IMR-90 (cell line): Measurements from ENCODE around the gene LAMC3.

Experiments used
- CHD1 ChIP-seq: IDR thresholded peaks from 2 replicates; pipeline ENCODE4 v1.6.1; 2012; ENCODE audit warnings: low read depth, low read length, improper control_type of control experiment
- CTCF ChIP-seq: conservative IDR thresholded peaks from 2 replicates; pipeline ENCODE4 v1.5.1; 2012; ENCODE audit warnings: mild to moderate bottlenecking, low read depth, low read length, improper control_type of control experiment
- FOS ChIP-seq: fragments of 150-350 bp; IDR thresholded peaks from 2 replicates; pipeline ENCODE4 v1.6.1; 2016; ENCODE audit warnings: low read depth, low read length
- MAZ ChIP-seq: IDR thresholded peaks from 2 replicates; pipeline ENCODE4 v1.6.1; 2012; ENCODE audit warnings: low read depth, mild to moderate bottlenecking, low read length, improper control_type of control experiment, moderate library complexity, borderline replicate concordance
- MXI1 ChIP-seq: IDR thresholded peaks from 2 replicates; pipeline ENCODE4 v1.6.1; 2012; ENCODE audit warnings: low read depth, mild to moderate bottlenecking, low read length, moderate library complexity, borderline replicate concordance
- POLR2A ChIP-seq: IDR thresholded peaks from 2 replicates; pipeline ENCODE4 v1.6.1; 2012; ENCODE audit warnings: mild to moderate bottlenecking, low read depth, low read length
- RAD21 ChIP-seq: IDR thresholded peaks from 2 replicates; pipeline ENCODE4 v1.6.1; 2012; ENCODE audit warnings: low read length, improper control_type of control experiment
- RCOR1 ChIP-seq: IDR thresholded peaks from 2 replicates; pipeline ENCODE4 v1.6.1; 2012; ENCODE audit warnings: mild to moderate bottlenecking, low read length, improper control_type of control experiment; ENCODE audit not compliant: insufficient replicate concordance
- SMC3 ChIP-seq: fragments of 150-350 bp; IDR thresholded peaks from 2 replicates; pipeline ENCODE4 v1.6.1; 2016; ENCODE audit warnings: low read depth, mild to moderate bottlenecking, antibody characterized with exemption, low read length, moderate library complexity

GRCh38 chr9:131025953-131026858, 17.2 kb downstream of the LAMC3 start:
- TF ChIP-seq RCOR1 (no peak), POLR2A (no peak), CTCF (no peak), MAZ (no peak), CHD1 (no peak), RAD21 (no peak), SMC3 (no peak), FOS (no peak), MXI1 (no peak)
